Measurements from ENCODE around the gene TNIP3.

- TF ChIP-seq CTCF (IDR thresholded peaks at IDR 0.05 in 8 of 11, conservative IDR thresholded peaks at IDR 0.05 in 3 of 11) (no peak), POLR2A (IDR thresholded peaks at IDR 0.05) (no peak), POLR2AphosphoS5 (IDR thresholded peaks at IDR 0.05) (no peak)
These were observed 63.9 kb downstream of the TNIP3 start for GRCh38 chr4:121100093-121100775.
